GM19395 (cell line): ENCODE results near the gene SPATA2.
"Not testable (repeated sequence)": the region's sequence is repeated elsewhere in the genome, so short reads cannot be mapped to it uniquely, and the experiment has no call there.

Source experiments
- ATAC-seq: cut with Tn5 transposase; IDR thresholded peaks from one replicate; pipeline ENCODE4 v1.9.1; 2021; ENCODE audit warnings: mild to moderate bottlenecking, moderate library complexity; ENCODE audit not compliant: unreplicated experiment

SPATA2 gene

GRCh38 chr20:49906101-49906604, 9.2 kb downstream of the SPATA2 start:
- ATAC-seq: no peak

GRCh38 chr20:49905415-49906091, 9.8 kb downstream of the SPATA2 start:
- no peak for ATAC-seq

- ATAC-seq: no peak
Observed at GRCh38 chr20:49904440-49905214, 10.7 kb downstream of the SPATA2 start.

GRCh38 chr20:49901588-49901987, 13.7 kb downstream of the SPATA2 start:
- ATAC-seq: no peak

- no peak for ATAC-seq
Observed at GRCh38 chr20:49899541-49900383, 15.6 kb downstream of the SPATA2 start.

- ATAC-seq: no peak
Observed at GRCh38 chr20:49896204-49896603, 19.1 kb downstream of the SPATA2 start.

GRCh38 chr20:49895474-49896093, 19.7 kb downstream of the SPATA2 start:
- not testable (repeated sequence) for ATAC-seq

GRCh38 chr20:49894073-49894470, 21.3 kb downstream of the SPATA2 start:
- no peak for ATAC-seq

GRCh38 chr20:49893242-49894072, 21.9 kb downstream of the SPATA2 start:
- no peak for ATAC-seq

- no peak for ATAC-seq
Observed at GRCh38 chr20:49892817-49893216, 22.5 kb downstream of the SPATA2 start.

- no peak for ATAC-seq
Observed at GRCh38 chr20:49892260-49892659, 23.1 kb downstream of the SPATA2 start.

- ATAC-seq: no peak
Observed at GRCh38 chr20:49891476-49892110, 23.7 kb downstream of the SPATA2 start.

- ATAC-seq: no peak
Observed at GRCh38 chr20:49890471-49891361, 24.6 kb downstream of the SPATA2 start.

GRCh38 chr20:49889935-49890333, 25.4 kb downstream of the SPATA2 start:
- ATAC-seq: no peak

- ATAC-seq: no peak
Observed at GRCh38 chr20:49889001-49889934, 26.1 kb downstream of the SPATA2 start.

GRCh38 chr20:49888212-49889000, 26.9 kb downstream of the SPATA2 start:
- ATAC-seq: no peak
